Tibial nerve (tissue), 4 donors: Measurements from ENCODE around the gene BANP.

ENCODE experiments used
- EP300 ChIP-seq, 2 donors: sonication (generic); formaldehyde crosslinking; IDR thresholded peaks; one replicate each; pipeline ENCODE4 v1.6.1; 2017; ENCODE audit warnings: antibody characterized with exemption in 2 of 2, mild to moderate bottlenecking in 1 of 2
- POLR2A ChIP-seq, 2 donors: fragments of 450-650 bp; IDR thresholded peaks; one replicate each; pipeline ENCODE4 v1.6.1; 2017; ENCODE audit warnings: antibody characterized with exemption in 2 of 2, mild to moderate bottlenecking in 2 of 2, moderate library complexity in 2 of 2
- TF ChIP-seq, protein P1 (sequence below), 5 experiments: fragments of 200-600 bp in 3 of 5; fragments of 450-650 bp in 2 of 5; sonication (generic) in 3 of 5; IDR thresholded peaks; one replicate each; pipeline ENCODE4 v1.5.1; 2016 to 2019; ENCODE audit warnings: antibody characterized with exemption in 5 of 5, mild to moderate bottlenecking in 3 of 5, moderate library complexity in 2 of 5

DNA sequence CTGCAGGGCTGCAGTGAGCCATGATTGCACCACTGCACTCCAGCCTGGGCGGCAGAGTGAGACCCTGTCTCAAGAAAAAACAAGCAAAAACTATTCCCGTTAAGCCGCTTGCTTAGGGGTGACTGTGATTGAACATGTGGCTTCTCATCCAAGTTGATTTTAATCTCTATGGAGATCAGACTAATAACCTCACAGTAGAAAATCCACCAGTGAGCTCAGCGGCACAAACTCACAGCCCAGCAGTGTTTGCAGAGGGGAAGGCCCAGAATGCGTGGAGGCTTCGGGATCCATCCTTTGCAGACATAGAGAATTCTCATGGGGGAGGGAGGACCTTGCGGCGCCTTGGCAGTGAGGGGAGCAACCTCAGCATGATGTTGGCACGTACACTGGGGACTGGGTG lies 7.4 kb downstream of the BANP start:
- TF ChIP-seq, protein P1, sequence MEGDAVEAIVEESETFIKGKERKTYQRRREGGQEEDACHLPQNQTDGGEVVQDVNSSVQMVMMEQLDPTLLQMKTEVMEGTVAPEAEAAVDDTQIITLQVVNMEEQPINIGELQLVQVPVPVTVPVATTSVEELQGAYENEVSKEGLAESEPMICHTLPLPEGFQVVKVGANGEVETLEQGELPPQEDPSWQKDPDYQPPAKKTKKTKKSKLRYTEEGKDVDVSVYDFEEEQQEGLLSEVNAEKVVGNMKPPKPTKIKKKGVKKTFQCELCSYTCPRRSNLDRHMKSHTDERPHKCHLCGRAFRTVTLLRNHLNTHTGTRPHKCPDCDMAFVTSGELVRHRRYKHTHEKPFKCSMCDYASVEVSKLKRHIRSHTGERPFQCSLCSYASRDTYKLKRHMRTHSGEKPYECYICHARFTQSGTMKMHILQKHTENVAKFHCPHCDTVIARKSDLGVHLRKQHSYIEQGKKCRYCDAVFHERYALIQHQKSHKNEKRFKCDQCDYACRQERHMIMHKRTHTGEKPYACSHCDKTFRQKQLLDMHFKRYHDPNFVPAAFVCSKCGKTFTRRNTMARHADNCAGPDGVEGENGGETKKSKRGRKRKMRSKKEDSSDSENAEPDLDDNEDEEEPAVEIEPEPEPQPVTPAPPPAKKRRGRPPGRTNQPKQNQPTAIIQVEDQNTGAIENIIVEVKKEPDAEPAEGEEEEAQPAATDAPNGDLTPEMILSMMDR (IDR thresholded peaks at IDR 0.05), result no peak
- TF ChIP-seq EP300 (IDR thresholded peaks at IDR 0.05) (no peak), POLR2A (IDR thresholded peaks at IDR 0.05) (no peak)
